Naive B cell (primary cell): ENCODE data around the gene NRXN2. TPM values are rescaled to one million over a fixed set of nuclear protein-coding genes. Genes with fewer than 3 reads are reported as not detected.

Experiments
- ATAC-seq, 2 donors: fragments of 150-1000 bp; cut with Tn5 transposase; 2 replicates each; pipeline ENCODE4 v1.10.0; 2021; ENCODE audit warnings: low read depth in 2 of 2, mild to moderate bottlenecking in 2 of 2, moderate library complexity in 2 of 2
- DNase-seq: peaks from one replicate; pipeline ENCODE4 v3.0.0; 2022
- H3K27ac Mint-ChIP-seq, 6 donors: one replicate each; pipeline ENCODE4 v1.8.0; 2020 to 2022; ENCODE audit warnings: mild to moderate bottlenecking in 6 of 6, mixed read lengths in 6 of 6, moderate library complexity in 5 of 6, inconsistent platforms in 2 of 6
- H3K27me3 Mint-ChIP-seq, 3 donors: one replicate each; pipeline ENCODE4 v1.8.0; 2021 to 2022; ENCODE audit warnings: mixed read lengths in 3 of 3, mild to moderate bottlenecking in 1 of 3
- H3K36me3 Mint-ChIP-seq, 2 donors: one replicate each; pipeline ENCODE4 v1.8.0; 2020 to 2022; ENCODE audit warnings: mixed read lengths in 2 of 2, inconsistent platforms in 1 of 2, mild to moderate bottlenecking in 1 of 2
- H3K4me1 Mint-ChIP-seq, 3 donors: one replicate each; pipeline ENCODE4 v1.8.0; 2020 to 2022; ENCODE audit warnings: mixed read lengths in 3 of 3, inconsistent platforms in 1 of 3, mild to moderate bottlenecking in 1 of 3, moderate library complexity in 1 of 3
- H3K4me3 Mint-ChIP-seq, 8 donors: one replicate each; pipeline ENCODE4 v1.8.0; 2020 to 2022; ENCODE audit warnings: mild to moderate bottlenecking in 8 of 8, mixed read lengths in 8 of 8, moderate library complexity in 8 of 8, inconsistent platforms in 2 of 8
- H3K9me3 Mint-ChIP-seq, 7 donors: one replicate each; pipeline ENCODE4 v1.8.0; 2020 to 2022; ENCODE audit warnings: mixed read lengths in 7 of 7, mild to moderate bottlenecking in 5 of 7, inconsistent platforms in 2 of 7, moderate library complexity in 1 of 7
- polyA plus RNA-seq, 6 donors: library from polyadenylated mRNA; unstranded; fragments of 300-500 nt; fragmentation: Illumina TruSeq; gene quantifications; one replicate each; pipeline ENCODE4 v1.2.3, GENCODE V29; 2021; ENCODE audit warnings: low read depth in 6 of 6

NRXN2 gene
- polyA plus RNA-seq, 6 donors from 2014 or later: not detected

GRCh38 chr11:64718780-64719124 lies 4.2 kb downstream of the NRXN2 start:
- peaks cover 5 to 20% (median 10%) of the 10 kb centered on the region in 3 donors for H3K4me1 Mint-ChIP-seq
- H3K9me3 Mint-ChIP-seq: peaks cover 0 to 3% (median 0%) of the 10 kb centered on the region in 7 donors
- H3K27me3 Mint-ChIP-seq: peaks cover 26 to 79% (median 74%) of the 10 kb centered on the region in 3 donors
- ATAC-seq (no peak), DNase-seq (no peak)
- H3K27ac Mint-ChIP-seq: no peak overlapping the region
- H3K4me3 Mint-ChIP-seq: no peak overlapping the region
- no peaks in the 10 kb centered on the region for H3K36me3 Mint-ChIP-seq

GRCh38 chr11:64718084-64718779 lies 4.8 kb downstream of the NRXN2 start:
- H3K27ac Mint-ChIP-seq: no peak overlapping the region
- no peak for DNase-seq
- ATAC-seq: no peak

GRCh38 chr11:64717268-64717578 lies 5.8 kb downstream of the NRXN2 start:
- Mint-ChIP-seq H3K4me3 (no peak overlapping the region), H3K27me3 (peaks cover 29 to 76% (median 74%) of the 10 kb centered on the region in 3 donors), H3K9me3 (peaks cover 0 to 3% (median 0%) of the 10 kb centered on the region in 7 donors), H3K36me3 (peaks cover 0 to 1% of the 10 kb centered on the region in 2 donors), H3K27ac (peak overlapping the region in 1 of 6 donors; percentile 74), H3K4me1 (peaks cover 3 to 23% (median 4%) of the 10 kb centered on the region in 3 donors)
- DNase-seq (no peak), ATAC-seq (no peak)

More at GRCh38 chr11:64718084-64718779, 4.8 kb downstream of the NRXN2 start:
- H3K36me3 Mint-ChIP-seq: no peaks in the 10 kb centered on the region
- peaks cover 0 to 21% (median 7%) of the 10 kb centered on the region in 3 donors for H3K4me1 Mint-ChIP-seq
- no peak overlapping the region for H3K4me3 Mint-ChIP-seq
- peaks cover 0 to 3% (median 0%) of the 10 kb centered on the region in 7 donors for H3K9me3 Mint-ChIP-seq
- H3K27me3 Mint-ChIP-seq: peaks cover 26 to 80% (median 75%) of the 10 kb centered on the region in 3 donors

GRCh38 chr11:64716473-64717267 lies 6.3 kb downstream of the NRXN2 start:
- Mint-ChIP-seq H3K9me3 (peaks cover 0 to 3% (median 0%) of the 10 kb centered on the region in 7 donors), H3K36me3 (peaks cover 0 to 7% of the 10 kb centered on the region in 2 donors), H3K27me3 (peaks cover 34 to 77% (median 76%) of the 10 kb centered on the region in 3 donors), H3K27ac (no peak overlapping the region), H3K4me1 (peaks cover 8 to 29% (median 9%) of the 10 kb centered on the region in 3 donors), H3K4me3 (peak overlapping the region in 1 of 8 donors; percentile 15)
- DNase-seq: no peak
- ATAC-seq: no peak

GRCh38 chr11:64715756-64716472 lies 7.1 kb downstream of the NRXN2 start:
- Mint-ChIP-seq H3K9me3 (peaks cover 0 to 3% (median 0%) of the 10 kb centered on the region in 7 donors), H3K27ac (no peak overlapping the region), H3K36me3 (peaks cover 0 to 10% of the 10 kb centered on the region in 2 donors), H3K4me3 (peak overlapping the region in 1 of 8 donors; percentile 29), H3K4me1 (peaks cover 12 to 37% (median 16%) of the 10 kb centered on the region in 3 donors), H3K27me3 (peaks cover 40 to 78% (median 77%) of the 10 kb centered on the region in 3 donors)
- ATAC-seq (no peak), DNase-seq (no peak)

GRCh38 chr11:64715110-64715509 lies 7.9 kb downstream of the NRXN2 start:
- H3K36me3 Mint-ChIP-seq: peaks cover 0 to 10% of the 10 kb centered on the region in 2 donors
- DNase-seq (no peak), ATAC-seq (peak in 1 of 2 donors; percentile 13)
- peaks cover 0 to 3% (median 0%) of the 10 kb centered on the region in 7 donors for H3K9me3 Mint-ChIP-seq
- H3K27ac Mint-ChIP-seq: peak overlapping the region in 2 of 6 donors; percentile 63 to 67
- H3K27me3 Mint-ChIP-seq: peaks cover 48 to 78% (median 77%) of the 10 kb centered on the region in 3 donors
- H3K4me1 Mint-ChIP-seq: peaks cover 12 to 35% (median 18%) of the 10 kb centered on the region in 3 donors
- H3K4me3 Mint-ChIP-seq: peak overlapping the region in 4 of 8 donors; percentile 26 to 70 (median 54)

GRCh38 chr11:64714666-64715065 lies 8.3 kb downstream of the NRXN2 start:
- no peak for DNase-seq
- H3K36me3 Mint-ChIP-seq: peaks cover 0 to 10% of the 10 kb centered on the region in 2 donors
- no peak for ATAC-seq
- peak overlapping the region in 6 of 8 donors; percentile 58 to 72 (median 69) for H3K4me3 Mint-ChIP-seq
- H3K27ac Mint-ChIP-seq: peak overlapping the region in 1 of 6 donors; percentile 67
- H3K9me3 Mint-ChIP-seq: peaks cover 0 to 3% (median 0%) of the 10 kb centered on the region in 7 donors
- peaks cover 12 to 35% (median 18%) of the 10 kb centered on the region in 3 donors for H3K4me1 Mint-ChIP-seq
- H3K27me3 Mint-ChIP-seq: peaks cover 51 to 79% (median 79%) of the 10 kb centered on the region in 3 donors

- Mint-ChIP-seq H3K27ac (peak overlapping the region in 2 of 6 donors; percentile 31 to 85), H3K36me3 (peaks cover 0 to 10% of the 10 kb centered on the region in 2 donors), H3K4me1 (peaks cover 12 to 35% (median 18%) of the 10 kb centered on the region in 3 donors), H3K4me3 (peak overlapping the region; percentile 58 to 85 (median 72)), H3K9me3 (peaks cover 0 to 3% (median 0%) of the 10 kb centered on the region in 7 donors), H3K27me3 (peaks cover 55 to 85% (median 84%) of the 10 kb centered on the region in 3 donors)
- ATAC-seq (peak; percentile 20 to 25), DNase-seq (no peak)
Observed at GRCh38 chr11:64713781-64714363, 9.1 kb downstream of the NRXN2 start.

- no peak overlapping the region for H3K27ac Mint-ChIP-seq
- ATAC-seq (peak; percentile 46 to 55), DNase-seq (peak; percentile 21)
- H3K27me3 Mint-ChIP-seq: peaks cover 54 to 83% (median 83%) of the 10 kb centered on the region in 3 donors
- peaks cover 12 to 35% (median 18%) of the 10 kb centered on the region in 3 donors for H3K4me1 Mint-ChIP-seq
- H3K36me3 Mint-ChIP-seq: peaks cover 0 to 10% of the 10 kb centered on the region in 2 donors
- peaks cover 0 to 3% (median 0%) of the 10 kb centered on the region in 7 donors for H3K9me3 Mint-ChIP-seq
- H3K4me3 Mint-ChIP-seq: no peak overlapping the region
Observed at GRCh38 chr11:64713016-64713707, 9.8 kb downstream of the NRXN2 start.

GRCh38 chr11:64712430-64713015 lies 10.5 kb downstream of the NRXN2 start:
- Mint-ChIP-seq H3K9me3 (peaks cover 0 to 3% (median 0%) of the 10 kb centered on the region in 7 donors), H3K4me1 (peaks cover 12 to 34% (median 18%) of the 10 kb centered on the region in 3 donors), H3K27ac (peak overlapping the region in 2 of 6 donors; percentile 12 to 58), H3K4me3 (peak overlapping the region in 7 of 8 donors; percentile 36 to 84 (median 63)), H3K36me3 (peaks cover 0 to 10% of the 10 kb centered on the region in 2 donors), H3K27me3 (peaks cover 57 to 81% (median 80%) of the 10 kb centered on the region in 3 donors)
- DNase-seq: no peak
- ATAC-seq: peak in 1 of 2 donors; percentile 17

GRCh38 chr11:64711956-64712362 lies 11.0 kb downstream of the NRXN2 start:
- H3K27ac Mint-ChIP-seq: peak overlapping the region in 3 of 6 donors; percentile 12 to 35 (median 20)
- H3K4me1 Mint-ChIP-seq: peaks cover 12 to 28% (median 18%) of the 10 kb centered on the region in 3 donors
- no peak for ATAC-seq

More at GRCh38 chr11:64711956-64712362, 11.0 kb downstream of the NRXN2 start:
- Mint-ChIP-seq H3K27me3 (peaks cover 57 to 76% (median 75%) of the 10 kb centered on the region in 3 donors), H3K9me3 (peaks cover 0 to 3% (median 0%) of the 10 kb centered on the region in 7 donors), H3K4me3 (peak overlapping the region in 6 of 8 donors; percentile 36 to 77 (median 59)), H3K36me3 (peaks cover 0 to 10% of the 10 kb centered on the region in 2 donors)
- no peak for DNase-seq
